Left renal cortex interstitium (tissue), 4 donors: ENCODE measurements around the gene STAM. TPM values are rescaled to one million over a fixed set of nuclear protein-coding genes. Genes with fewer than 3 reads are reported as not detected.

Experiments used
- DNase-seq, 4 donors: peaks; one replicate each; pipeline ENCODE4 v3.0.0-alpha.2; 2013; ENCODE audit warnings: low read depth in 4 of 4, low spot score in 2 of 4, missing footprints in 1 of 4
- polyA plus RNA-seq, 4 donors: library from polyadenylated mRNA; unstranded; fragments of 120-200 nt; gene quantifications; one replicate each; pipeline ENCODE4 v1.2.1, GENCODE V29; 2013; ENCODE audit not compliant: insufficient read length in 4 of 4

Gene STAM
- polyA plus RNA-seq, 4 donors = 27.4 to 29.5 (median 29.1) TPM

DNA sequence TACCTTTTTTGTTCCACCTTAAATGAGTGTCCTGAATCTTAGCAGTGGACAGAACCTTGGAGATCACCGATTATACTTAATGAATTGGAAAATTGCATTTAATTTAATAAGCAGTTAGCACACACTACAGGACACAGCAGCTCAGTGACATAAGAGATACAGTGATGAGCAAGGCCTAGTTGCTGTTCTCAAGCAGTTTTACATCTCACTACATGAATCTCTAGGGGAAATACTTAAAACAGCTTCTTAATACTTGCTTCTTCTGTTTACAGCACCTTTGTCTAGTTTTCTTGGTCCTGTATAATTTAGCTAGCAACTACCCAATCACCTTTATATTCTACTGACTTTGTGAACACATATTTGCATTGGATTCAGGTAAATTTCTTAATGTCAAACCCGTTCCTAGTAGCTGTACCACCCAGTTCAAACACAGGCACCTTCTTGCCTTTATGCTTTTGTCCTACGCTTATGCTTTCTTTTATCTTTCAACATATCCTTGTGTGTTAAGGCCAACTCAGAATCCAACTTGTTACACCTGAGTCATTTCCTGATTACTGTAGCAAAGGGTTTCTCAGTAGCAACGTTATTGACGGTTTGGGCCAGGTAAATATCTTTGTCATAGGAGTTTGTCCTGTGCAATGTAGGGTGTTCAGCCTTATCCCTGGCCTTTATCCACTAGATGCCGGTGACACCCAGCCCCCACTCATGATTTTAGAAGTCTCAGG is 1.8 kb downstream of the STAM start:
- DNase-seq = no peak

DNA sequence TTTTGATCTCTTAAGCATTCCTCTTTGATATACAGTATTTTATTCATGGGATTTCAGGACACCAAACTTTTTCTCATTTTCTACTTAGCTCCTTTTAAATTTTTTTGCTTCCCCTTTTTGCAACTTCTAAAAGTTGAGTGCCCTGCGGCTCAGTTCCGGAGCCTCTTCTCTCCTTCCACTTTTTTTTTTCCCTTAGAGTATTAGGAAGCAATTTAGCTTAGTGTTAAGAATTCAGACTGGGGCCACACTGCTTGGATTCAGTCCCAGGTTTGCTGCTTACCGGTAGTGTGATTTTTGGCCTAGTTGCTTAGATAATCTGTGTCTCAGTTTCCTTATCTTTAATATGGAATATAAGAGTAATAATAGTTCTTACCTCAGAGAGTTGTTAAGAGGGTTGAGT is 3.4 kb downstream of the STAM start:
- DNase-seq = no peak

DNA sequence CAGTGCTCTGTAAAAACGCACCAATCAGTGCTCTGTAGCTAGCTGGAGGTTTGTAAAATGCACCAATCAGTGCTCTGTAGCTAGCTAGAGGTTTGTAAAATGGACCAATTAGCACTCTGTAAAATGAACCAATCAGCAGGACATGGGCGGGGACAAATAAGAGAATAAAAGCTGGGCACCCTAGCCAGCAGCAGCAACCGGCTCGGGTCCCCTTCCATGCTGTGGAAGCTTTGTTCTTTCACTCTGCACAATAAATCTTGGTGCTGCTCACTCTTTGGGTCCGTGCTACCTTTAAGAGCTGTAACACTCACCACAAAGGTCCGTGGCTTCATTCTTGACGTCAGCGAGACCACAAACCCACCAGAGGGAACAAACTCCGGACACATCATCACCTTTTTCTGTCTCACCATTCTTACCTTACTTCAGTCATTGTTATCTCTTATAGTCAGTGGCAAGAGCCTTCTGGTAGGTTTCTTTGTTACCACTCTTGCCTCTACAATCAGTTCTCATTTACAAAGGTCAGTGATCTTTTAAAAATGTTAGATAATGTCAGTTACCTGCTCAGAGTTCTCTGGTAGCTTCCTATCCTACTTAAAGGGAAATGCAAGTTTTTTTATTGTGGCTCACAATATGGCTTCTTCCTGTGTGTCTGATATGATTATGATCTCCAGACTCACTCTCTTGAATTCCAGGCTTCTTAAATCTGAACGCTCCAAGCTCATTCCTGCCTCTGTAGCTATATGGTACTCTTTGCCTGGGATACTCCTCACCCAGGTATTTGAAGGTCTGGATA is 4.5 kb downstream of the STAM start:
- DNase-seq = no peak

DNA sequence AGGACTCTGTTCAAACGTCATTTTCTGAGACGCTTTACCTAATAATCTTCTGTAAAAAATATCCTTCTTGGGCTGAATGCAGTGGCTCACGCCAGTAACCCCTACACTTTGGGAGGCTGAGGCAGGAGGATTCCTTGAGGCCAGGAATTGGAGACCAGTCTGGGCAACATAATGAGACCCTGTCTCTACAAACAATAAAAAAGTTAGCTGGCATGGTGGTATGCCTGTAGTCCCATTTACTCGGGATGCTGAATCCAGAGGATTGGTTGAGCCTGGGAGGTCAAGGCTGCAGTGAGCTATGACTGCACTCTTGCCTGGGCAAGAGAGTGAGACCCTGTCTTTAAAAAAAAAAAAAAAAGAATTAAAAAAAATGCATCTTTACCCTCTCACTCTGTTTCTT is 5.1 kb downstream of the STAM start:
- DNase-seq = no peak

DNA sequence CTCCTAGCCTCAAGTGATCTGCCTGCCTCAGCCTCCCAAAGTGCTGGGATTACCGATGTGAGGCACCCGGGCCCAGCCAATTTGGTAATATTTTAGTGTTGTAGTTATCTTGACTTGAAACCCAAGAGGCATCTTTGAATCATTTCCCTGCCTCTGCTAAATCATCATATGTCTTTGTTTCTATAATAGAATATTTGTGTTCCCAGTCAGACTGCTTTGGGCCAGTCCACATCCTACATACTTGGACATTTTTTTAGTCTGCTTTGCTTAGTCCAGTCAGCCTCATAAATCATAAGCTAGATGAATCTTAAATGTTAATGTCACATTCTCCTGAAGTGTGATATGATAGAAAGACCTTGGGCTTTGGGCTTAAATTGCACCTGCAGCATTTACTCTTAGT is 5.9 kb downstream of the STAM start:
- no peak for DNase-seq

DNA sequence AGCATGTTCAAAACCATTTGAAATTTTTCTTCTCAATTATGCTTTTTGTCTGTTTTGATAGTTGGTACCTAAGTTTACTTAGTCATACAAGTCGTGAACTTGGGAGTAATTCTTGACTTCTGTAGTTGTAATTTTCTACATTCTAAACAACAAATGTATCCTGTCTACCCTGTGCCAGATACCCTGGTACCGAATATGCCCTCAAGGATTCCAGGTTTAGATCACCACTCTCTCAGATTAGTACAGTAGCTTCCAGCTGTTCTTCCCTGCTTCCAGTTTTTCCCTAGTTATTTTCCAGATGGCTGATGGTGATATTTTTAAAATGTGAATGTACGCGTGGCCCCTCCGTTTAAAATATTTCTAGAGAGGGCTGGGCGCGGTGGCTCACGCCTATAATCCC is 6.5 kb downstream of the STAM start:
- no peak for DNase-seq

DNA sequence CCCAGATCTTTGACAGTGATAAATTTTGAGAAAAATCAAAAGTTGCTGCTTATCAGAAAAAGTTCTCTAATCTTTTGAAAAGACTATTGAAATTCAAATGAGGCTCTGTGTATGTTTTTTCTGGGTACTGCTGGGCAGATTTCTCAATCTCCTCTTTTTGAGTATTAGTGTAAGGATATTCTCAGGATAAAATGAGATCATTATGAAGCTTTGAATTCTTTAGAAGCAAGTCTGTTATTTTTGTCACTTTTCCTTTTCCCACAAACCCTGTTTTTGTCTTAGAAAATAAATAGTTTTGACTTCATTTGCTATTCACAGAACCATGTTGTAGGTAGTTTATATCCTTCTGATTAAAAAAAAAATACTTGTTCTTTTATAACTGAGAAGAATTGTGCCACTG is 7.9 kb downstream of the STAM start:
- DNase-seq = no peak

DNA sequence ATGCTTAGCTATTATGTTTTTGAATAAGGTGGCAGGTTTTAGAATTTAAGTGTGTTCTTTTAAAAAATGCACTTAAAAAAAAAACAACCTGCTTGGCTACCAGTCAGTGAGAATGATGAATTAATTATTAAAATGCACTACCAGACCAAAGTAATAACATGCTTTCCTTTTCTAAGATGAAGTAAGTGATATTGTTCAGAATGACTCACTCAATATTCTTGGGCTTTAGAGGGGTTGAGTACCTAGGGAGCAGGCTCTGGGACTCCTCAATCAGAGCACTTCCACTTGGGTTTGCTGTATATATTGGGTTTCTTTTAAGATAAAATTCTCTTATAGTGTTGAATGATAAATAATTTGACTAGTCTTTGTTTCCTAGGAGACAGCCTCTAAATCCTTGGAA is 8.6 kb downstream of the STAM start:
- no peak for DNase-seq

DNA sequence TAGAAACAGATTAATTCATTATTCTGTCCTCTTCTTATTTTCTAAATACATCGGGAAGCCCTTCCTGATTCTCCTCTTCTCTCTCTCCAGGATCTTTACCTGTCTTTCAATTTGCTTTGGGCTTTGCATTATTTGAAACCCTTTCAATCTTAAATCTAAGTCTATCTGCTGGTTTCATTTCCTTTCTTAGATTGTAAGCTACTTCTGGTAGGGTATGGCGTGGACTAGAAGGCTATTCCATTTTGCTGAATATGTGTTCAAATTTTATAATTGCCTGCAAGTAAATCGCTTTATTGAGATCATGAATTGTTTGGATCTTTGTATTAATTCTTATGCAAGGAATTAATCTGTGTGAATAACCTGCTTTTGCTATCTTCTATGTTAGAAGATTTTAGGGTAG is 11.1 kb downstream of the STAM start:
- DNase-seq = no peak

DNA sequence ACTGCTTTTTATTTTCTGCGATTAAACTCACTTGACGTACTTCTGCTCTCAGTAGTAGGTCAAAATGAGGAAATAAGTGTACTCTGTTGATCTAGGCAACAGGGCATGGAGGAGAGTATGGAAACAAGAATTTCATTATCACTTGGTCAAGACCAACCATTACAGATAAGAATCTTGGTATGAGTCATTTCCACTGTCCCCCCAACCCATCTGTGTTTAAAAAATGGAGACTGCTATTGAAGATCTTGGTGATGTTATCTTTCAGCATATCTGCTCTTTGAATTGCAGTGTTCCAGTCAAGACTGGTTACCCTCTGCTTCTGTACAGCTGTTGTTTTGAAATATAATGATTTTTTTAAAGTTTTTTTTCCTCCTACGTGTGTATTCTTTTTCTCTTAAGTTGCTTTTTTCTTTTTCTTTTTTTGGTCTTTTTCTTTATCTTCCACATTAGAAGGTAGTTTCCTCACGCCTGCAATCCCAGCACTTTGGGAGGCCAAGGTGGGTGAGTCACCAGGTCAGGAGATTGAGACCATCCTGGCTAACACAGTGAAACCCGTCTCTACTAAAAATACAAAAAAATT is 11.7 kb downstream of the STAM start:
- DNase-seq = no peak

DNA sequence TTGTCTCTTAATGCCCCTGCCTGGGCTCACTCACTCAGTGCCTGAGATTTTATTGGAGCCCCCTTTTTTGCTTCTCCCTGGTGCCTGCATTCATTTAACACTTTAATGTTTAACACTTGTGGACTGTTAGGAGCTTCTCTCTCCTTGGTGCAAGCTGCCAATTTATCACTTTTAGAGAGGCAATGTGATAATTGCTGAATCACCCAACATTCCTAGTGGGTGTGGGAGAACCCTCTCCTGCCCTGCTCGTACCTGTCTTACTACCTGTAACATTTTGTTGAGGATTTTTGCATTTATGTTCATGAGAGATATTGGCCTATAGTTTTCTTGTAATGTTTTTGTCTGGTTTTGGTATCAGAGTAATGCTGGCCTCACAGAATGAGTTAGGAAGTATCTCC is 13.2 kb downstream of the STAM start:
- DNase-seq = no peak

DNA sequence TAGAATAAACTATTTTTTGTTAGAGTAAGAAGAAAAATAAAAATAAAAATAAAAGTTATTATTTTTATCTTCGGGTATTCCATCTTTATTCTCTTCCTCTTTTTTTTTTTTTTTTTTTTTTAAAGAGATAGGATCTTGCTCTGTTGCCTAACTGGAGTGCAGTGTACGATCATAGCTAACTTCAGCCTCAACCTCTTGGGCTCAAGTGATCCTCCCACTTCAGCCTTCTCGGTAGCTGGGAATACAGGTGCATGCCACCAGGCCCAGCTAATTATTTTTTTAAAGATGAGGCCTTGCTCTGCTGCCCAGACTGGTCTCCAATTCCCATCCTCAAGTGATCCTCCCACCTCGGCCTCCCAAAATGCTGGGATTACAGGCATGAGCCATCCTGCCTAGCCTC is 15.4 kb downstream of the STAM start:
- DNase-seq = no peak

DNA sequence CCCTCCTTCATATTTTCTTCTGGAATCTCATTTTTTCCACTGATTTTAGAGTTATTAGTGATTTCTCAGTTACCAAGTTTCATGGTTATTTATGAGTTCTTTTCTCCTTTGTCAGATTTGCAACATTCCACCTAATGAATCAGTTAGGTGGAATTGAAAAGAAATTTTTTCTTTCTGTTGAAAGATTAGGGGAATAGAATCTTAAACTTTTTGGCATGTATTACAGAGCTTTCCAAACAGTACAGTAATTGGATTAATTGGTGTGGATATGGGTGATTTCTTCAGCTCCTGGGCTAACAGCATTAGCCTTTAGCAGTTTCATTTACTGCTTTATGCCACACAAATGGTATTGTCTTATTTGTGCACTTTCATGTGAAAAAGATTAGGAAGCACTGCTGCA is 17.0 kb downstream of the STAM start:
- no peak for DNase-seq

DNA sequence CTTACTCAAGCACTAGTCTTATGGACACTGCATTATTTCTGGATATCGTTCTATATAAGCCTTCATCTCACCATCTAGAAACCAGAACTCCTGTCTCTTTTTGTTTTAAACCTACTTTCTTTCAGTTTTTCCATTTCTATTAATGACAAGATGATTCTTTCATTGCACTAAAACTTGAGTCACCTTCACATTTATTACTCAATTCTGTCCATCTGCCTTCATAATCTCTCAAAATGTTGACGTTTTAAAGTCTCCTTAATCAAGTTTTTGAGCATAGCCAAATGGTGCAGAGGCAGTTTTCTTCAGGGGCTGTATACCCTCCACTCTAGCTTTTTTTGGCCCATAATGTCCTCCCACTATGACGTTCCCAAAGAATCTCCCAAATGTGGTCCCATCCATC is 17.6 kb downstream of the STAM start:
- DNase-seq = no peak

DNA sequence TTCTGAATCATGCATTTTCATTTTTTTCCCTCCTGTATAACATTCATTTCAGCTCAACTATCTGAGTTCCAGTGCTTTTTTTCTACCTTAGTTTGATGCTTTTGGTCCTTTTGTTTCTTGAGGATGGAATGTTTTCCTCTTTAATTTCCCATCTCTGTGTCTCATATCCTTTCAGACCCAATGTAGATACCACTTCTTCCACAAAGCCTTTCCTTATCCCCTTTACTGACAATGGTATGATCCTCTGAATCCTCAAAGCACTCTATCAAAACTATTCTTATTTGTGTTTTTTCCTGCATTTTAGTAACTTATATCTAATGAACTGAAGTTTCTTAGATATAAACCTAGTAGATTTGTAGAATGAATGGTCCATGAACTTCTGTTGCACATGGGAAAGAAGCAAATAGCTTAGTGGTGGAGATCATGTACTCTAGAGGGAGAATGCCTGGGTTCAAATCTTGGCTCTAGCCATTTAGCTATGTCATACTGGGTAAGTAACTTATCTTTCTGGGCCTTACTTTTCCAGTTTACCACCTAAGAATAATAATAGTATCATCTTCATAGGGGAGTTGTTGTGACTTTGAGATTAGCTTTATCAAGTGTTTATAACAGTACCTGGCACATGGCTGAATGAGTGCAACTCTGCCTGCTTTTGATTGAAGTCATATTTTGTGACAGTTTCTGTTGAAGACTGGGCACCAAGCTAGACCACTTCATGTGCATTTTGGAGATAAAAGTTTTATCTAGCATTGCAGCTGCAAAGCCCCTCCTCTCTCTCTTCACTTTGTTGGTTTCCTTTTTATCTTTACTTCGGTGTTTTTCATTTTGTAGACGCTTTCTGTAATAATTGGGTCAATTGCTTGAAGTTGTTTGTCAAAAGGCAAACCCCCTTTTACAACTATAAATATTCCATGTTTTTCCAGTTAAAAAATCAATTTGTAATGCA is 18.5 kb downstream of the STAM start:
- DNase-seq = no peak

DNA sequence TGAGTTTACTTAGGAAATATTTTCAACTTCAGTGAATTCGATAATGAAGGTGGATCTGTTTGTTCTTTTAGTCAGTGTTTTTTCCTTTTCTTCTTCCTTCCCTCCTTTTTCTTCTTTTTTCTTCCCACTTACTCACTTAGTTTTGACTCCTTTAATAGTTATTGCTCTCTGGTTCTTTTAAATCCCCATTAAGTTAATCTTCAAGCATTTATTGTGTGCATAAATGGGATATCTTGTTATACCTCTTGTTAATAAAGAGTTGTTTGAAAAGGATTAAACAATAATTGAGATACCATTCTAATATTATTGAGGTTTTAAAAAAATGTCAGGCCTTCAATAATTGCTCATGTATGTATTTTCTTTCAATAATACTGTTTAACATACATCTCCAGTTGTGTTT is 19.5 kb downstream of the STAM start:
- no peak for DNase-seq

DNA sequence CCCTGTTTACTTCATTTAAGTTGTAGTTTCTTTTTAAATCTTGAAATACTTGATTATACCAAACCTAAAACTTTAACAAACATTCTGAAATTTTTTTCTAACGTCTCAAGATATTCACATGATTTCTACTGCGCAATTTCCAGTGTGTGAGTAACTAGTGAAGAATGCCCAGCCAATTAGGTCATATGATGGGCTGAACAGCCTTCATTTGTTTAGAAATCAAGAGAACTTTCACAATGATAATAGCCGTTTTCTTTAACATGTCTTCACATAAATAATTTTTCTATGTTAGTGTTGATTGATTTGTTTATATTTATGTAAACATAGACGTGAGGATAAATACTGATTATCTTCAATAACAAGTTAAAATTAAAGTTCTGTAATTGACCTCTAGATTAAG is 21.8 kb downstream of the STAM start:
- no peak for DNase-seq

DNA sequence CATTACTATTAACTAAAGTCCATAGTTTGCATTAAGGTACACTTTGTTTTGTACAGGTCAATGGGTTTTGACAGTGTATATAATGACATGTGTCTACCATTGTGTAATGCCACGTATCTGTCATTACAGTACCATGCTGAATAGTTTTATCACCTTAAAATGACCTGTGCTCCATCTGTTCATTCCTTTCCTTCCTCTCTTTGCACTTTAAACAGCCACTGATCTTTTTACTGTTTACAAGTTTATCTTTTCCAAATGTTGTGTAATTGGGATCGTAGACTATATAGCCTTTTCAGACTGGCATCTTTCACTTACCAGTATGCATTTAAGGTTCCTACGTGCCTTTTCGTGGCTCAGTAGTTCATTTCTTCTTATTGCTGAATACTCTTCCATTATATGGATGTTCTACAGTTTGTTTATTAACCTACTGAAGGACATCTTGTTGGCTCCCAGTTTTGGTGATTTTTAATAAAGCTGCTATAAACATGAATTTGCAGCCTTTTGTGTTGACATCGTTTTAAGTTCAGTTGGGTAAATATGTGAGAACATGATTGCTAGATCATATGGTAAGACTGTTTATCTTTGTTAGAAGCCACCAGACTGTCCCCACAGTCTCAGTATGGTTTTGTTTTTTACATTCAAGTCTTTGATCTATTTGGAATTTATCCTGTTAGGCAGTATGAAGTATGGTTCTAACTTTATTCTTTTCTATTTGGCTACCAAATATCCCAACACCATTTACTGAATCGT is 24.7 kb downstream of the STAM start:
- DNase-seq = no peak

DNA sequence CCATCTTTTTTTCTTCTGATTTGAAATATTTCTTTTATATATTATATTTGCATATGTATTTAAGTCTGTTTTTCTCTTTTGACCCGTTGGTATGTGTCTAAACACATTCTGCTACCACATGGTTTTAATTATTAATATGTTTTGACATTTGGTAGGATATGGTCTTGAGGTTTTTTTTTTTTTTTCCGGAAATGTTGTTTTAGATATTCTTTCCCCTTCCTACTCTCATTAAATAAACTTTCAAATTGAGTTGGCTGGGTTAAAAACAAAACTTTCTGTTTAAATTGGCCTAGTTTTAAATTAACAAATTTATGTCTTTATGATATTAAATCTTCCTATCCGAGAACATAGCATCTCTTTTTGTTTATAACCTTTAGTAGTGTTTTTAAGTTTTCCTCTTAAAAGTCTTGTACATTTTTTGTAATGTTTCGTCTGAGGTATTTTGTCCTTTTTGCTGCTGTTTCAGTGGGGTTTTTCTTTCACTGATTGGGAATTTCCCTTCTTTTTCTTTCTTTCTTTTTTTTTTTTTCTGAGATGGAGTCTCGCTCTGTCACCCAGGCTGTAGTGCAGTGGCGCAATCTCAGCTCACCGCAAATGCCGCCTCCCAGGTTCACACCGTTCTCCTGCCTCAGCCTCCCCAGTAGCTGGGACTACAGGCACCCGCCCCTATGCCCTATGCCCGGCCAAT is 25.4 kb downstream of the STAM start:
- no peak for DNase-seq

DNA sequence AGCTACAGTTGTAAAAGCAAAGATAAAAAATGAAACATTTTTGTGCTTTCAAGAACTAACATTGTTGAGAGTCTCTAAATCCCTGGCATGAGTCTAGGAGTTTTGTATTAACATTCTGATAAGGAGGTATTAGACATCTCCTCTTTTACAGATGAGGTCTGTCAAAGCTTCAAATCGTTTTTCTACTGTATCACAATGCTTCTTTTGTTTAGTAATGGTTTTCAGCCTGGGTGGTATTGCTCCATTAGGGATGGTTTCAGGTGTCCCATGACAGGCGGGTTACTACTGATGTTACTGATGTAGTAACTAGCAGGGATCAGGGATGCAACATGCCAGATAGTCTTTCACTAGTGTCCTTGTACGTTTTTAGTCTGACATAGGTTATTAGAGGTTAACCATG is 27.4 kb downstream of the STAM start:
- DNase-seq = no peak
